Stomach (tissue), 9 donors: ENCODE data around the gene RECK. TPM values are rescaled to one million over a fixed set of nuclear protein-coding genes. Genes with fewer than 3 reads are reported as not detected.

Experiments used
- DNase-seq, 2 donors: peaks; one replicate each; pipeline versions ENCODE4 v3.0.0 to v3.0.0-alpha.2; 2013 to 2019
- H3K27ac ChIP-seq, 5 donors: fragments of 200-600 bp in 4 of 5; sonication (generic) in 4 of 5; one replicate each; pipeline ENCODE4 v1.5.1; 2013 to 2019; ENCODE audit warnings: mild to moderate bottlenecking in 1 of 5, moderate library complexity in 1 of 5
- H3K27me3 ChIP-seq, 3 donors: fragments of 200-600 bp; sonication (generic); one replicate each; pipeline ENCODE4 v1.5.1; 2017 to 2019; ENCODE audit warnings: mixed run types in 1 of 3
- H3K36me3 ChIP-seq, 4 donors: fragments of 200-600 bp; sonication (generic); 1 replicate in 3 of 4; 2 replicates in 1 of 4; pipeline ENCODE4 v1.5.1; 2016 to 2019
- H3K4me1 ChIP-seq, 4 donors: fragments of 200-600 bp; sonication (generic); one replicate each; pipeline ENCODE4 v1.5.1; 2016 to 2019
- H3K4me3 ChIP-seq, 4 donors: fragments of 200-600 bp; sonication (generic) in 3 of 4; one replicate each; pipeline ENCODE4 v1.5.1; 2016 to 2019; ENCODE audit warnings: mild to moderate bottlenecking in 1 of 4
- H3K9me3 ChIP-seq, 4 donors: fragments of 200-600 bp; sonication (generic); one replicate each; pipeline ENCODE4 v1.5.1; 2016 to 2019
- CTCF ChIP-seq, 7 experiments: fragments of 450-650 bp in 4 of 7; fragments of 200-600 bp in 3 of 7; sonication (generic) in 3 of 7; IDR thresholded peaks; one replicate each; pipeline ENCODE4 v1.5.1; 2016 to 2019; ENCODE audit warnings: antibody characterized with exemption in 7 of 7, control low read depth in 2 of 7, mild to moderate bottlenecking in 1 of 7
- EP300 ChIP-seq: sonication (generic); formaldehyde crosslinking; IDR thresholded peaks from one replicate; pipeline ENCODE4 v1.6.1; 2017; ENCODE audit warnings: antibody characterized with exemption
- POLR2A ChIP-seq, 4 donors: fragments of 450-650 bp; IDR thresholded peaks; one replicate each; pipeline ENCODE4 v1.6.1; 2016; ENCODE audit warnings: antibody characterized with exemption in 4 of 4, control low read depth in 2 of 4, mild to moderate bottlenecking in 1 of 4, moderate library complexity in 1 of 4
- POLR2AphosphoS5 ChIP-seq, 3 donors: sonication (generic); formaldehyde crosslinking; IDR thresholded peaks; one replicate each; pipeline ENCODE4 v1.6.1; 2016; ENCODE audit warnings: antibody characterized with exemption in 3 of 3
- WGBS, 5 donors: extraction: QIAGEN DNeasy Blood & Tissue Kit in 3 of 5; methylation state at CpG; one replicate each; pipeline versions ENCODE4 v1.1.5 to v1.1.7; 2013 to 2018; 5-methylcytosine and 5-hydroxymethylcytosine counted together
- intact Hi-C: fragments of 100-400 bp; cut with DNase I; formaldehyde crosslinking; loops from one replicate; pipeline ENCODE4 v1.15.1; 2023; ENCODE audit warnings: low total_unique reads
- polyA plus RNA-seq, 3 donors: library from polyadenylated mRNA; stranded (reverse); fragments of 200-250 nt; gene quantifications; one replicate each; pipeline ENCODE4 v1.2.3, GENCODE V29; 2013
- total RNA-seq, 5 donors: library from RNA; depleted of rRNA; stranded (reverse); fragments of >200 nt; gene quantifications; one replicate each; pipeline versions ENCODE4 v1.1.0 to v1.2.3, GENCODE V29; 2014 to 2016
- donor health status: healthy with polysubstance abuse.
- donor health status: Bipolar disorder and iron deficiency.
- donor health status: healthy.

The RECK gene
- total and polyA plus RNA-seq, 8 donors = 2.3 to 19.3 (median 4.8) TPM

GRCh38 chr9:36006549-36007315 is 30.0 kb upstream of the RECK start:
- WGBS, 5 donors = 61 to 66% (median 63%) methylated on average over 3 of the region's 3 CpGs
- no peak overlapping the region for H3K4me3 ChIP-seq
- H3K4me1 ChIP-seq = peaks cover 0 to 12% (median 3%) of the 10 kb centered on the region in 4 donors
- intact Hi-C loops = no loop called here
- H3K27me3 ChIP-seq = peaks cover 0 to 19% (median 0%) of the 10 kb centered on the region in 3 donors
- peak in 2 of 3 donors; percentile 35 to 60 for TF ChIP-seq POLR2AphosphoS5 (IDR thresholded peaks at IDR 0.05)
- no peak for TF ChIP-seq EP300
- peaks cover 0 to 8% (median 7%) of the 10 kb centered on the region in 4 donors for H3K9me3 ChIP-seq
- DNase-seq = peak in 1 of 2 donors; percentile 60
- H3K27ac ChIP-seq = no peak overlapping the region
- H3K36me3 ChIP-seq = no peaks in the 10 kb centered on the region

GRCh38 chr9:36007316-36007708 is 29.4 kb upstream of the RECK start:
- H3K27me3 ChIP-seq = peaks cover 0 to 19% (median 0%) of the 10 kb centered on the region in 3 donors
- intact Hi-C loops = no loop called here
- WGBS, 5 donors = 64 to 85% (median 72%) methylated on average over 1 of the region's 1 CpG
- H3K4me1 ChIP-seq = peaks cover 0 to 12% (median 3%) of the 10 kb centered on the region in 4 donors
- H3K9me3 ChIP-seq = peaks cover 0 to 8% (median 7%) of the 10 kb centered on the region in 4 donors
- no peak overlapping the region for H3K27ac ChIP-seq
- H3K36me3 ChIP-seq = no peaks in the 10 kb centered on the region
- H3K4me3 ChIP-seq = no peak overlapping the region
- DNase-seq = no peak
- no peak for TF ChIP-seq CTCF (IDR thresholded peaks at IDR 0.05)
- TF ChIP-seq POLR2AphosphoS5 (IDR thresholded peaks at IDR 0.05) = no peak
- no peak for TF ChIP-seq EP300
- no peak for TF ChIP-seq POLR2A (IDR thresholded peaks at IDR 0.05)

GRCh38 chr9:36007852-36008251 is 28.9 kb upstream of the RECK start:
- Histone ChIP-seq H3K27ac (no peak overlapping the region), H3K9me3 (peaks cover 0 to 8% (median 7%) of the 10 kb centered on the region in 4 donors), H3K36me3 (no peaks in the 10 kb centered on the region), H3K4me3 (no peak overlapping the region), H3K4me1 (peaks cover 0 to 12% (median 3%) of the 10 kb centered on the region in 4 donors), H3K27me3 (peaks cover 0 to 16% (median 0%) of the 10 kb centered on the region in 3 donors)
- intact Hi-C loops = no loop called here
- TF ChIP-seq POLR2A (IDR thresholded peaks at IDR 0.05) (no peak), POLR2AphosphoS5 (IDR thresholded peaks at IDR 0.05) (no peak), CTCF (IDR thresholded peaks at IDR 0.05) (no peak), EP300 (no peak)
- no peak for DNase-seq
- WGBS, 5 donors = 92 to 95% (median 92%) methylated on average over 2 of the region's 2 CpGs

- intact Hi-C loops = no loop called here
- DNase-seq = peak; percentile 63 to 80
Observed at GRCh38 chr9:36008774-36009300, 27.9 kb upstream of the RECK start.

More at GRCh38 chr9:36008774-36009300, 27.9 kb upstream of the RECK start:
- 6 to 11% (median 7%) methylated on average over 11 of the region's 11 CpGs for WGBS, 5 donors
- peaks cover 0 to 12% (median 3%) of the 10 kb centered on the region in 4 donors for H3K4me1 ChIP-seq
- no peaks in the 10 kb centered on the region for H3K36me3 ChIP-seq
- H3K27ac ChIP-seq = no peak overlapping the region
- H3K4me3 ChIP-seq = no peak overlapping the region
- TF ChIP-seq CTCF (IDR thresholded peaks at IDR 0.05) (peak in 5 of 7 experiments; percentile 39 to 97 (median 91)), POLR2A (IDR thresholded peaks at IDR 0.05) (no peak), EP300 (no peak), POLR2AphosphoS5 (IDR thresholded peaks at IDR 0.05) (no peak)
- peaks cover 0 to 8% (median 7%) of the 10 kb centered on the region in 4 donors for H3K9me3 ChIP-seq
- peaks cover 0 to 8% (median 0%) of the 10 kb centered on the region in 3 donors for H3K27me3 ChIP-seq
